Activated CD4-positive, alpha-beta memory T cell treated with anti-CD3 and anti-CD28 coated beads, Interleukin-2, amount 10 ng/mL, durations not matched to agents 7 days and 5 days (primary cell): ENCODE data around the gene ZDHHC24. TPM values are rescaled to one million over a fixed set of nuclear protein-coding genes. Genes with fewer than 3 reads are reported as not detected.
"Not testable (repeated sequence)": the region's sequence is repeated elsewhere in the genome, so short reads cannot be mapped to it uniquely, and the experiment has no call there.

Experiments used
- CTCF ChIA-PET: fragments of 350-600 bp; sonication (Branson Sonifier 250); formaldehyde crosslinking; loops from one replicate; lab custom pipeline; 2021; ENCODE audit warnings: antibody characterized with exemption, inconsistent platforms; lab: Charles Lee
- POLR2A ChIA-PET: fragments of 350-600 bp; sonication (Branson Sonifier 250); formaldehyde crosslinking; loops from one replicate; lab custom pipeline; 2021; ENCODE audit warnings: antibody characterized with exemption; lab: Charles Lee
- DNase-seq: peaks from one replicate; pipeline ENCODE4 v3.0.0-alpha.2; 2020
- H3K27ac Mint-ChIP-seq: one replicate; pipeline ENCODE4 v1.8.0; 2021; ENCODE audit warnings: mild to moderate bottlenecking, mixed read lengths
- H3K27me3 Mint-ChIP-seq: one replicate; pipeline ENCODE4 v1.8.0; 2021; ENCODE audit warnings: mixed read lengths
- H3K36me3 Mint-ChIP-seq: one replicate; pipeline ENCODE4 v1.8.0; 2021; ENCODE audit warnings: low read depth, mixed read lengths
- H3K4me1 Mint-ChIP-seq: one replicate; pipeline ENCODE4 v1.8.0; 2021; ENCODE audit warnings: mixed read lengths
- H3K4me3 Mint-ChIP-seq: one replicate; pipeline ENCODE4 v1.8.0; 2021; ENCODE audit warnings: mild to moderate bottlenecking, mixed read lengths
- H3K9me3 Mint-ChIP-seq: one replicate; pipeline ENCODE4 v1.8.0; 2021; ENCODE audit warnings: mixed read lengths
- total RNA-seq, 2 experiments: library from RNA; stranded (reverse); gene quantifications; one replicate each; pipeline ENCODE4 v1.2.3, GENCODE V29; 2021

Gene ZDHHC24
- total RNA-seq, 2 experiments from 2014 or later: 25.9 to 26.0 TPM

- CTCF ChIA-PET: no interaction called here
- POLR2A ChIA-PET: no interaction called here
- Mint-ChIP-seq H3K4me3 (no peak overlapping the region), H3K4me1 (peaks cover 7% of the 10 kb centered on the region), H3K27ac (no peak overlapping the region), H3K27me3 (peaks cover 18% of the 10 kb centered on the region), H3K9me3 (no peaks in the 10 kb centered on the region), H3K36me3 (no peaks in the 10 kb centered on the region)
- DNase-seq: no peak
Observed at GRCh38 chr11:66550887-66551286, 5.0 kb upstream of the ZDHHC24 start.

GRCh38 chr11:66549696-66550095 is 3.8 kb upstream of the ZDHHC24 start:
- Mint-ChIP-seq H3K27me3 (peaks cover 15% of the 10 kb centered on the region), H3K36me3 (no peaks in the 10 kb centered on the region), H3K4me1 (peaks cover 11% of the 10 kb centered on the region), H3K9me3 (no peaks in the 10 kb centered on the region), H3K4me3 (no peak overlapping the region), H3K27ac (no peak overlapping the region)
- POLR2A ChIA-PET: interaction anchor here (1.3 kb wide), 1 partner anchor 18 kb away, joined by 3 read pairs; no protein-coding TSS in a partner anchor
- CTCF ChIA-PET: no interaction called here
- no peak for DNase-seq

- ChIA-PET CTCF (no interaction called here), POLR2A (interaction anchor here (1.3 kb wide), 1 partner anchor 17 kb away, joined by 3 read pairs; no protein-coding TSS in a partner anchor)
- H3K27me3 Mint-ChIP-seq: peaks cover 15% of the 10 kb centered on the region
- H3K36me3 Mint-ChIP-seq: no peaks in the 10 kb centered on the region
- DNase-seq: no peak
- no peak overlapping the region for H3K4me3 Mint-ChIP-seq
- H3K27ac Mint-ChIP-seq: no peak overlapping the region
- no peaks in the 10 kb centered on the region for H3K9me3 Mint-ChIP-seq
- peaks cover 16% of the 10 kb centered on the region for H3K4me1 Mint-ChIP-seq
Observed at GRCh38 chr11:66548774-66549630, 3.2 kb upstream of the ZDHHC24 start.

GRCh38 chr11:66548041-66548440 is 2.2 kb upstream of the ZDHHC24 start:
- CTCF ChIA-PET: no interaction called here
- no peak for DNase-seq
- POLR2A ChIA-PET: no interaction called here
- Mint-ChIP-seq H3K27ac (no peak overlapping the region), H3K36me3 (peaks cover 4% of the 10 kb centered on the region), H3K4me3 (peak overlapping the region; percentile 15), H3K9me3 (no peaks in the 10 kb centered on the region), H3K4me1 (peaks cover 25% of the 10 kb centered on the region), H3K27me3 (peaks cover 15% of the 10 kb centered on the region)

- ChIA-PET CTCF (no interaction called here), POLR2A (interaction anchor here (2.6 kb wide), 1 partner anchor 91 kb away, joined by 23 read pairs; the partner anchor contains the start of gene RBM4)
- H3K4me3 Mint-ChIP-seq: peak overlapping the region; percentile 15
- H3K27ac Mint-ChIP-seq: no peak overlapping the region
- no peaks in the 10 kb centered on the region for H3K9me3 Mint-ChIP-seq
- H3K36me3 Mint-ChIP-seq: peaks cover 7% of the 10 kb centered on the region
- H3K4me1 Mint-ChIP-seq: peaks cover 27% of the 10 kb centered on the region
- H3K27me3 Mint-ChIP-seq: peaks cover 15% of the 10 kb centered on the region
- no peak for DNase-seq
Observed at GRCh38 chr11:66547662-66548009, 1.8 kb upstream of the ZDHHC24 start.

GRCh38 chr11:66546966-66547661 is 1.3 kb upstream of the ZDHHC24 start:
- peaks cover 15% of the 10 kb centered on the region for H3K27me3 Mint-ChIP-seq
- ChIA-PET POLR2A (interaction anchor here (1.1 to 2.8 kb wide), 10 partner anchors 9 to 693 kb away, joined by 3 to 23 read pairs (median 12); partner anchors contain the start of genes DPP3, RBM14, RBM4 and RBM4B), CTCF (interaction anchor here (1.5 to 1.7 kb wide), 3 partner anchors 25 to 131 kb away, joined by 3 to 17 read pairs (median 4); partner anchors contain the start of genes CCDC87, CCS and RBM4B)
- no peaks in the 10 kb centered on the region for H3K9me3 Mint-ChIP-seq
- H3K4me1 Mint-ChIP-seq: peaks cover 32% of the 10 kb centered on the region
- peak overlapping the region; percentile 79 for H3K4me3 Mint-ChIP-seq
- peak overlapping the region; percentile 71 for H3K27ac Mint-ChIP-seq
- H3K36me3 Mint-ChIP-seq: peaks cover 12% of the 10 kb centered on the region
- no peak for DNase-seq

- H3K27me3 Mint-ChIP-seq: peaks cover 15% of the 10 kb centered on the region
- DNase-seq: peak; percentile 34
- ChIA-PET CTCF (interaction anchor here (1.2 to 1.7 kb wide), 6 partner anchors 26 to 137 kb away, joined by 3 to 17 read pairs (median 4); partner anchors contain the start of genes CCDC87, CCS, DPP3 and RBM4B), POLR2A (interaction anchor here (0.8 to 2.8 kb wide), 23 partner anchors 9 to 693 kb away, joined by 3 to 23 read pairs (median 5); partner anchors contain the start of genes BBS1, DPP3, MRPL11 and RBM14)
- peak within 1 kb of the TSS; percentile 79 for H3K4me3 Mint-ChIP-seq
- peak within 1 kb of the TSS; percentile 71 for H3K27ac Mint-ChIP-seq
- peaks cover 18% of the 10 kb centered on the region for H3K36me3 Mint-ChIP-seq
- peaks cover 38% of the 10 kb centered on the region for H3K4me1 Mint-ChIP-seq
- no peaks in the 10 kb centered on the region for H3K9me3 Mint-ChIP-seq
Observed at GRCh38 chr11:66546368-66546965, 619 bp upstream of the ZDHHC24 start, which contains the start of gene ACTN3. TSS of gene ACTN3 (plus strand) at chr11:66546903. CDS start at chr11:66546938, 35 bp downstream.

- peak overlapping the region; percentile 65 for H3K27ac Mint-ChIP-seq
- POLR2A ChIA-PET: interaction anchor here (1.4 to 2.8 kb wide), 12 partner anchors 11 to 311 kb away, joined by 3 to 23 read pairs (median 12); partner anchors contain the start of genes BBS1, DPP3, RBM14 and RBM4
- H3K9me3 Mint-ChIP-seq, DNase-seq: not testable (repeated sequence)
- CTCF ChIA-PET: interaction anchor here (1.4 kb wide), 1 partner anchor 65 kb away, joined by 4 read pairs; the partner anchor contains the start of gene DPP3
- H3K4me3 Mint-ChIP-seq: peak overlapping the region; percentile 79
- peaks cover 23% of the 10 kb centered on the region for H3K36me3 Mint-ChIP-seq
- H3K4me1 Mint-ChIP-seq: peaks cover 40% of the 10 kb centered on the region
- H3K27me3 Mint-ChIP-seq: peaks cover 13% of the 10 kb centered on the region
Observed at GRCh38 chr11:66544952-66545351, 896 bp downstream of the ZDHHC24 start.

GRCh38 chr11:66543263-66544107 is 2.4 kb downstream of the ZDHHC24 start:
- peaks cover 29% of the 10 kb centered on the region for H3K36me3 Mint-ChIP-seq
- ChIA-PET POLR2A (interaction anchor here (0.9 to 1.0 kb wide), 2 partner anchors 33 to 64 kb away, joined by 4 to 5 read pairs; partner anchors contain the start of genes BBS1 and DPP3), CTCF (interaction anchor here (1.6 kb wide), 1 partner anchor 135 kb away, joined by 5 read pairs; the partner anchor contains the start of gene RBM4B)
- peaks cover 40% of the 10 kb centered on the region for H3K4me1 Mint-ChIP-seq
- H3K27ac Mint-ChIP-seq: peak overlapping the region; percentile 82
- peak; percentile 82 for DNase-seq
- no peaks in the 10 kb centered on the region for H3K9me3 Mint-ChIP-seq
- H3K27me3 Mint-ChIP-seq: peaks cover 2% of the 10 kb centered on the region
- H3K4me3 Mint-ChIP-seq: peak overlapping the region; percentile 69

GRCh38 chr11:66542362-66542761 is 3.5 kb downstream of the ZDHHC24 start:
- Mint-ChIP-seq H3K4me1 (peaks cover 40% of the 10 kb centered on the region), H3K27ac (peak overlapping the region; percentile 12), H3K36me3 (peaks cover 32% of the 10 kb centered on the region), H3K9me3 (no peaks in the 10 kb centered on the region), H3K4me3 (peak overlapping the region; percentile 6), H3K27me3 (no peaks in the 10 kb centered on the region)
- POLR2A ChIA-PET: interaction anchor here (0.9 to 1.5 kb wide), 3 partner anchors 10 to 74 kb away, joined by 3 to 4 read pairs (median 4); partner anchors contain the start of genes DPP3 and RBM14
- CTCF ChIA-PET: interaction anchor here (1.6 kb wide), 1 partner anchor 136 kb away, joined by 5 read pairs; the partner anchor contains the start of gene RBM4B
- DNase-seq: no peak

- H3K4me1 Mint-ChIP-seq: peaks cover 39% of the 10 kb centered on the region
- no peak overlapping the region for H3K4me3 Mint-ChIP-seq
- no peaks in the 10 kb centered on the region for H3K27me3 Mint-ChIP-seq
- peaks cover 36% of the 10 kb centered on the region for H3K36me3 Mint-ChIP-seq
- DNase-seq: no peak
- POLR2A ChIA-PET: interaction anchor here (0.9 to 1.5 kb wide), 3 partner anchors 9 to 75 kb away, joined by 3 to 4 read pairs (median 4); partner anchors contain the start of genes DPP3 and RBM14
- H3K27ac Mint-ChIP-seq: peak overlapping the region; percentile 11
- CTCF ChIA-PET: no interaction called here
- H3K9me3 Mint-ChIP-seq: no peaks in the 10 kb centered on the region
Observed at GRCh38 chr11:66541892-66542291, 4.0 kb downstream of the ZDHHC24 start.
